HPDE6-E6E7 (cell line): ENCODE data around the gene ABCB6.

Source experiments
- DNase-seq: peaks from one replicate; pipeline ENCODE4 v3.0.0; 2011; ENCODE audit warnings: missing footprints; ENCODE audit errors: extremely low spot score

The ABCB6 gene

GRCh38 chr2:219245148-219245898 is 26.6 kb upstream of the ABCB6 start, which contains the start of the genes GLB1L and STK16:
Gene GLB1L, minus strand, starts transcription at chr2:219245444. Its CDS starts 1,871 bp downstream, at chr2:219243573.
Gene STK16, plus strand, starts transcription at chr2:219245479. Its CDS starts 521 bp downstream, at chr2:219246000.
- peak; percentile 88 for DNase-seq

GRCh38 chr2:219244789-219245147 is 26.0 kb upstream of the ABCB6 start:
- no peak for DNase-seq

- DNase-seq, result no peak
Measured at GRCh38 chr2:219243291-219243761, 24.6 kb upstream of the ABCB6 start.

- DNase-seq, result no peak
Measured at GRCh38 chr2:219234331-219234730, 15.6 kb upstream of the ABCB6 start.

GRCh38 chr2:219230059-219230540 is 11.3 kb upstream of the ABCB6 start:
- no peak for DNase-seq

- DNase-seq, result peak; percentile 99
Measured at GRCh38 chr2:219229305-219230058, 10.7 kb upstream of the ABCB6 start, which contains the start of the genes ANKZF1 and ATG9A. Gene ANKZF1, plus strand, starts transcription at chr2:219229806. Its CDS starts 452 bp downstream, at chr2:219230258. Gene ATG9A, minus strand, starts transcription at chr2:219229636. Its CDS starts 1,612 bp downstream, at chr2:219228024.

GRCh38 chr2:219228911-219229304 is 10.2 kb upstream of the ABCB6 start:
- DNase-seq, result no peak

GRCh38 chr2:219228041-219228910 is 9.5 kb upstream of the ABCB6 start:
- DNase-seq, result no peak

GRCh38 chr2:219225350-219225749 is 6.6 kb upstream of the ABCB6 start:
- DNase-seq, result no peak

- no peak for DNase-seq
Measured at GRCh38 chr2:219223831-219224610, 5.3 kb upstream of the ABCB6 start.

- no peak for DNase-seq
Measured at GRCh38 chr2:219221957-219222518, 3.3 kb upstream of the ABCB6 start.

- no peak for DNase-seq
Measured at GRCh38 chr2:219220652-219221402, 2.1 kb upstream of the ABCB6 start.

GRCh38 chr2:219219784-219220532 is 1.2 kb upstream of the ABCB6 start:
- DNase-seq, result no peak

GRCh38 chr2:219218217-219218731 is 484 bp downstream of the ABCB6 start:
- peak; percentile 58 for DNase-seq

GRCh38 chr2:219216535-219216915 is 2.2 kb downstream of the ABCB6 start:
- no peak for DNase-seq

- no peak for DNase-seq
Measured at GRCh38 chr2:219215871-219216534, 2.8 kb downstream of the ABCB6 start.

GRCh38 chr2:219214786-219215185 is 4.0 kb downstream of the ABCB6 start:
- DNase-seq, result no peak

- DNase-seq, result no peak
Measured at GRCh38 chr2:219214141-219214540, 4.6 kb downstream of the ABCB6 start.
